ENCODE data around the gene TMPRSS6.

GRCh38 chr22:37098976-37099591 is 10.4 kb downstream of the TMPRSS6 start:
- TF ChIP-seq CTCF (IDR thresholded peaks at IDR 0.05) = no peak
- no peak for TF ChIP-seq POLR2A (IDR thresholded peaks at IDR 0.05)

Measured in transverse colon (tissue), 3 donors.